Endothelial cell of umbilical vein (primary cell): ENCODE measurements around the gene CERK. TPM values are rescaled to one million over a fixed set of nuclear protein-coding genes. Genes with fewer than 3 reads are reported as not detected.

Source experiments
- BruUV-seq: library from RNA; stranded (reverse); fragments of 400-500 nt; replicated peaks from 2 replicates; lab custom pipeline; 2021; lab: Mats Ljungman, UMichigan
- CTCF ChIA-PET: fragments of 300-600, 350-600 bp; sonication (Branson Sonifier 250); formaldehyde crosslinking; loops from one replicate; lab custom pipeline; 2021; ENCODE audit warnings: antibody characterized with exemption, inconsistent platforms; lab: Charles Lee
- POLR2A ChIA-PET: fragments of 300-600, 350-600 bp; sonication (Branson Sonifier 250); formaldehyde crosslinking; loops from one replicate; lab custom pipeline; 2021; ENCODE audit warnings: antibody characterized with exemption, inconsistent platforms; lab: Charles Lee
- DNase-seq: peaks from one replicate; pipeline ENCODE4 v3.0.0-alpha.2; 2011; ENCODE audit warnings: low read depth, low spot score
- FAIRE-seq: peaks from 2 replicates; lab custom pipeline; 2011; peaks lifted over from hg19 to GRCh38; lab: Jason Lieb, UNC
- H2AFZ ChIP-seq: 2 replicates; pipeline ENCODE4 v1.6.0; 2012; ENCODE audit warnings: low read depth, low read length, control low read depth, inconsistent platforms
- H3K27ac ChIP-seq: 2 replicates; pipeline ENCODE4 v1.5.1; 2011; ENCODE audit warnings: low read depth, mild to moderate bottlenecking, control low read depth, low read length, moderate library complexity; ENCODE audit not compliant: insufficient read depth
- H3K27me3 ChIP-seq, 2 experiments: 2 replicates each; pipeline versions ENCODE4 v1.6.0 to v1.6.1; 2011; ENCODE audit warnings: low read length in 2 of 2, mixed read lengths in 1 of 2; ENCODE audit not compliant: control insufficient read depth in 2 of 2, insufficient read depth in 2 of 2
- H3K36me3 ChIP-seq, 2 experiments: 2 replicates in 1 of 2; 3 replicates in 1 of 2; pipeline ENCODE4 v1.5.1; 2011; ENCODE audit warnings: low read length in 2 of 2, mild to moderate bottlenecking in 1 of 2, moderate library complexity in 1 of 2; ENCODE audit not compliant: control insufficient read depth in 2 of 2, insufficient read depth in 2 of 2; ENCODE audit errors: extremely low read depth in 1 of 2
- H3K4me1 ChIP-seq: 3 replicates; pipeline ENCODE4 v1.5.1; 2011; ENCODE audit warnings: mild to moderate bottlenecking, low read length; ENCODE audit not compliant: control insufficient read depth, insufficient read depth; ENCODE audit errors: extremely low read depth
- H3K4me2 ChIP-seq: 2 replicates; pipeline ENCODE4 v1.6.1; 2011; ENCODE audit warnings: low read length, control low read depth, mixed read lengths; ENCODE audit not compliant: insufficient read depth
- H3K4me3 ChIP-seq, 3 experiments: fragments of 200-600 bp in 1 of 3; sonication (generic), shearing (Covaris generic) in 1 of 3; replicated peaks in 1 of 3; 2 replicates each; pipeline ENCODE4 v1.5.1; 2011 to 2016; ENCODE audit warnings: control low read depth in 3 of 3, low read length in 3 of 3, mild to moderate bottlenecking in 2 of 3, inconsistent platforms in 1 of 3, low read depth in 1 of 3, moderate library complexity in 1 of 3; ENCODE audit not compliant: insufficient read depth in 1 of 3
- H3K79me2 ChIP-seq: 2 replicates; pipeline ENCODE4 v1.6.0; 2012; ENCODE audit warnings: low read length, inconsistent platforms; ENCODE audit not compliant: control insufficient read depth, insufficient read depth
- H3K9ac ChIP-seq: replicated peaks from 2 replicates; pipeline ENCODE3; 2011; ENCODE audit warnings: low read length, control low read depth; ENCODE audit not compliant: insufficient read depth; ENCODE audit errors: extremely low read depth
- H3K9me1 ChIP-seq: replicated peaks from 3 replicates; pipeline ENCODE4 v1.6.0; 2011; ENCODE audit warnings: mild to moderate bottlenecking, low read length; ENCODE audit not compliant: control insufficient read depth, insufficient read depth; ENCODE audit errors: extremely low read depth
- H3K9me3 ChIP-seq: replicated peaks from 2 replicates; pipeline ENCODE4 v1.5.1; 2012; ENCODE audit warnings: low read length, inconsistent platforms; ENCODE audit not compliant: control insufficient read depth, insufficient read depth
- H4K20me1 ChIP-seq: replicated peaks from 2 replicates; pipeline ENCODE3; 2011; ENCODE audit warnings: mild to moderate bottlenecking, low read length; ENCODE audit not compliant: control insufficient read depth, insufficient read depth; ENCODE audit errors: extremely low read depth
- CTCF ChIP-seq, 2 donors: IDR thresholded peaks; 1 replicate in 1 of 2; 2 replicates in 1 of 2; pipeline ENCODE4 v1.5.1; 2011; ENCODE audit warnings: low read length in 2 of 2, mild to moderate bottlenecking in 2 of 2, moderate library complexity in 2 of 2, control low read depth in 1 of 2, inconsistent platforms in 1 of 2, low read depth in 1 of 2; ENCODE audit not compliant: insufficient read depth in 1 of 2; ENCODE audit errors: extremely low read depth in 1 of 2
- EZH2 ChIP-seq: IDR thresholded peaks from 2 replicates; pipeline ENCODE4 v1.6.1; 2012; ENCODE audit warnings: borderline replicate concordance, low read depth, mild to moderate bottlenecking, moderate library complexity, low read length, inconsistent platforms; ENCODE audit not compliant: severe bottlenecking
- FOS ChIP-seq: IDR thresholded peaks from 2 replicates; pipeline ENCODE4 v1.6.1; 2011; ENCODE audit warnings: mild to moderate bottlenecking, low read length, moderate library complexity, borderline replicate concordance; ENCODE audit not compliant: insufficient read depth
- GATA2 ChIP-seq: IDR thresholded peaks from 2 replicates; pipeline ENCODE4 v1.7.0; 2011; ENCODE audit warnings: low read depth, mild to moderate bottlenecking, moderate library complexity, mixed read lengths, low read length; ENCODE audit not compliant: insufficient read length, insufficient read depth
- JUN ChIP-seq: IDR thresholded peaks from 2 replicates; pipeline ENCODE4 v1.6.1; 2011; ENCODE audit warnings: borderline replicate concordance, low read depth; ENCODE audit not compliant: insufficient read length, insufficient read depth
- MAX ChIP-seq: IDR thresholded peaks from 2 replicates; pipeline ENCODE4 v1.6.1; 2011; ENCODE audit not compliant: insufficient read depth, insufficient read length
- MYC ChIP-seq: IDR thresholded peaks from one replicate; pipeline ENCODE4 v1.6.1; 2011; ENCODE audit warnings: mild to moderate bottlenecking, low read depth, low read length
- POLR2A ChIP-seq: IDR thresholded peaks from 2 replicates; pipeline ENCODE4 v1.6.1; 2012; ENCODE audit warnings: low read depth, mild to moderate bottlenecking, control low read depth, low read length
- POLR2AphosphoS5 ChIP-seq: IDR thresholded peaks from 2 replicates; pipeline ENCODE4 v1.6.1; 2012; ENCODE audit warnings: low read depth, mild to moderate bottlenecking, control low read depth, low read length, moderate library complexity; ENCODE audit not compliant: insufficient read depth
- dilution Hi-C: fragments of 300-500 bp; cut with MboI; formaldehyde crosslinking; loops from one replicate; pipeline ENCODE4 v1.15.0; 2019; ENCODE audit warnings: low sequenced_read_pairs; ENCODE audit not compliant: extremely low pct_ligation_motif_present
- intact Hi-C: fragments of 100-400 bp; cut with micrococcal nuclease; formaldehyde crosslinking; loops from one replicate; pipeline ENCODE4 v1.10.0; 2022
- polyA plus RNA-seq, 4 experiments: library from polyadenylated mRNA; depleted of rRNA in 3 of 4; stranded (reverse) in 3 of 4; unstranded in 1 of 4; fragments of >200 nt; gene quantifications; 2 replicates each; pipeline versions ENCODE4 v1.2.1 to v1.2.3, GENCODE V29; 2011 to 2012; ENCODE audit warnings: missing spikeins in 1 of 4
- total RNA-seq: library from RNA; stranded (reverse); gene quantifications from 2 replicates; pipeline ENCODE4 v1.2.3, GENCODE V29; 2021

CERK gene
- total and polyA plus RNA-seq, 2 donors (not counting 3 experiments of a cell fraction or from before 2014, with no cell fraction given), result 61.1 to 88.0 TPM

- Histone ChIP-seq H3K4me2 (no peak overlapping the region), H3K79me2 (no peaks in the 10 kb centered on the region), H3K9ac (no peak overlapping the region), H3K27me3 (no peaks in the 10 kb centered on the region), H3K9me3 (no peaks in the 10 kb centered on the region), H3K4me3 (no peak overlapping the region), H3K9me1 (no peaks in the 10 kb centered on the region), H3K36me3 (peaks cover 11 to 35% of the 10 kb centered on the region in 2 experiments), H3K4me1 (peaks cover 15% of the 10 kb centered on the region), H3K27ac (no peak overlapping the region), H4K20me1 (no peaks in the 10 kb centered on the region), H2AFZ (no peak overlapping the region)
- DNase-seq (no peak), FAIRE-seq (no peak)
- intact Hi-C loops (loop anchor here (2.0 kb wide), 1 partner anchor 125 kb away; no protein-coding TSS in a partner anchor), dilution Hi-C loops (no loop called here)
- TF ChIP-seq POLR2A, result no peak
- TF ChIP-seq CTCF (IDR thresholded peaks at IDR 0.05; ENCODE audit: extremely low read depth in 1 of 2, insufficient read depth in 1 of 2, low read depth in 1 of 2, low read length in 2 of 2), result no peak
- no peak for TF ChIP-seq JUN
- no peak for TF ChIP-seq EZH2
- TF ChIP-seq FOS, result no peak
- TF ChIP-seq MAX, result no peak
- no peak for TF ChIP-seq POLR2AphosphoS5
- no peak for TF ChIP-seq GATA2
- TF ChIP-seq MYC, result no peak
- CTCF ChIA-PET, result interaction anchor here (1.4 kb wide), 1 partner anchor 124 kb away, joined by 3 read pairs; no protein-coding TSS in a partner anchor
- POLR2A ChIA-PET, result no interaction called here
- BruUV-seq, result no TSS peak
These were observed 50.6 kb downstream of the CERK start for GRCh38 chr22:46687460-46687859.
